Lower leg skin (tissue), 4 donors: ENCODE results near the gene CMIP. TPM values are rescaled to one million over a fixed set of nuclear protein-coding genes. Genes with fewer than 3 reads are reported as not detected.

Source experiments
- DNase-seq, 2 donors: peaks; one replicate each; pipeline ENCODE4 v3.0.0-alpha.2; 2019; ENCODE audit warnings: low spot score in 2 of 2
- H3K4me3 ChIP-seq: fragments of 200-600 bp; sonication (generic); 2 replicates; pipeline ENCODE4 v1.5.1; 2017; ENCODE audit warnings: mild to moderate bottlenecking, low read depth; ENCODE audit not compliant: poor library complexity, severe bottlenecking
- POLR2A ChIP-seq, 2 donors: fragments of 450-650 bp; IDR thresholded peaks; one replicate each; pipeline ENCODE4 v1.6.1; 2016 to 2017; ENCODE audit warnings: antibody characterized with exemption in 2 of 2, mild to moderate bottlenecking in 1 of 2, moderate library complexity in 1 of 2
- WGBS, 2 donors: methylation state at CpG; one replicate each; pipeline ENCODE4 v1.1.5; 2018; 5-methylcytosine and 5-hydroxymethylcytosine counted together
- intact Hi-C: fragments of 100-400 bp; cut with DNase I; formaldehyde crosslinking; loops from one replicate; pipeline ENCODE4 v1.15.0; 2023; ENCODE audit warnings: low total_unique reads
- total RNA-seq, 4 donors: library from RNA; depleted of rRNA; stranded (reverse); fragments of >200 nt; gene quantifications; one replicate each; pipeline ENCODE4 v1.1.0, GENCODE V29; 2016
- TF ChIP-seq, protein P1 (sequence below), 3 donors: fragments of 450-650 bp; IDR thresholded peaks; one replicate each; pipeline ENCODE4 v1.5.1; 2016; ENCODE audit warnings: antibody characterized with exemption in 3 of 3, mild to moderate bottlenecking in 3 of 3, moderate library complexity in 2 of 3

CMIP gene
- total RNA-seq, 4 donors from 2014 or later: 53.7 to 115 (median 77.4) TPM

DNA sequence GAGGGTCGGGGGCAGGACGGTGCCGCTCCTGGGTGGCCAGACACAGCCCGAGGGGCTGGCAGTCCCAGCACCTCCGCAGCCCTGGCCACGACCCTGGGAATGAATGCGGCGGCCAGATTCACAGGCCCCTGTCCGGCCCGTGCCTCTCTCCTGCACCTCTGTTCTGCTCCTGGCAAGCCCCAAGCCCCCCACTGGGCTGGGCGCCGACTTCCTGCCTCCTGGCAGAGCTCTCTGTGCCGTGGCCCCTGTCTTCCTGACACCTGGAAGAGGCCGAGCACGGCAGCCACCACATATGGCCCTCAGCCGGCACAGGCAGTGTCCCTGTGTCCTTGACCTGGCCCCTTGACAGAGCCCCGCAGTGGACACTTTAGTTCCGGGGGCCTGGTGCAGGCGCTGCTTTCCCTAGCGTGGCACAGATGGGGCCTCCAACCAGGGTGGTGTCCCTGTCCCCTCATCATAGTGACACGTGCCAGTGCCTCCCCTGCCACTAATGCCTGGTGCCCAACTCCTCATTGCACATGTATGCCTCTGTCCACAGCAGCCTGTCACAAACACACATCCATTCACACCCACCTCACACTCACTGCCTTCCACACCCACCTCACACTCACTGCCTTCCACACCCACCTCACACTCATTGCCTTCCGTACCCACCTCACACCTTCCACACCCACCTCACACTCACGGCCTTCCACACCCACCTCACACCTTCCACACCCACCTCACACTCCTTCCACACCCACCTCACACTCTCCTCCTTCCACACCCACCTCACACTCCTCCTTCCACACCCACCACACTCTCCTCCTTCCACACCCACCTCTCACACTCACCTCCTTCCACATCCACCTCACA lies 223.9 kb downstream of the CMIP start:
- TF ChIP-seq, protein P1, sequence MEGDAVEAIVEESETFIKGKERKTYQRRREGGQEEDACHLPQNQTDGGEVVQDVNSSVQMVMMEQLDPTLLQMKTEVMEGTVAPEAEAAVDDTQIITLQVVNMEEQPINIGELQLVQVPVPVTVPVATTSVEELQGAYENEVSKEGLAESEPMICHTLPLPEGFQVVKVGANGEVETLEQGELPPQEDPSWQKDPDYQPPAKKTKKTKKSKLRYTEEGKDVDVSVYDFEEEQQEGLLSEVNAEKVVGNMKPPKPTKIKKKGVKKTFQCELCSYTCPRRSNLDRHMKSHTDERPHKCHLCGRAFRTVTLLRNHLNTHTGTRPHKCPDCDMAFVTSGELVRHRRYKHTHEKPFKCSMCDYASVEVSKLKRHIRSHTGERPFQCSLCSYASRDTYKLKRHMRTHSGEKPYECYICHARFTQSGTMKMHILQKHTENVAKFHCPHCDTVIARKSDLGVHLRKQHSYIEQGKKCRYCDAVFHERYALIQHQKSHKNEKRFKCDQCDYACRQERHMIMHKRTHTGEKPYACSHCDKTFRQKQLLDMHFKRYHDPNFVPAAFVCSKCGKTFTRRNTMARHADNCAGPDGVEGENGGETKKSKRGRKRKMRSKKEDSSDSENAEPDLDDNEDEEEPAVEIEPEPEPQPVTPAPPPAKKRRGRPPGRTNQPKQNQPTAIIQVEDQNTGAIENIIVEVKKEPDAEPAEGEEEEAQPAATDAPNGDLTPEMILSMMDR (IDR thresholded peaks at IDR 0.05): no peak
- TF ChIP-seq POLR2A (IDR thresholded peaks at IDR 0.05): no peak
- no peak overlapping the region for H3K4me3 ChIP-seq
- WGBS, 2 donors: 86 to 89% methylated on average over 22 to 23 of the region's 23 CpGs
- intact Hi-C loops: no loop called here
- DNase-seq: no peak

- WGBS, 2 donors: 91 to 94% methylated on average over 23 of the region's 23 CpGs
Measured at GRCh38 chr16:81669473-81670350, 225.1 kb downstream of the CMIP start.

DNA sequence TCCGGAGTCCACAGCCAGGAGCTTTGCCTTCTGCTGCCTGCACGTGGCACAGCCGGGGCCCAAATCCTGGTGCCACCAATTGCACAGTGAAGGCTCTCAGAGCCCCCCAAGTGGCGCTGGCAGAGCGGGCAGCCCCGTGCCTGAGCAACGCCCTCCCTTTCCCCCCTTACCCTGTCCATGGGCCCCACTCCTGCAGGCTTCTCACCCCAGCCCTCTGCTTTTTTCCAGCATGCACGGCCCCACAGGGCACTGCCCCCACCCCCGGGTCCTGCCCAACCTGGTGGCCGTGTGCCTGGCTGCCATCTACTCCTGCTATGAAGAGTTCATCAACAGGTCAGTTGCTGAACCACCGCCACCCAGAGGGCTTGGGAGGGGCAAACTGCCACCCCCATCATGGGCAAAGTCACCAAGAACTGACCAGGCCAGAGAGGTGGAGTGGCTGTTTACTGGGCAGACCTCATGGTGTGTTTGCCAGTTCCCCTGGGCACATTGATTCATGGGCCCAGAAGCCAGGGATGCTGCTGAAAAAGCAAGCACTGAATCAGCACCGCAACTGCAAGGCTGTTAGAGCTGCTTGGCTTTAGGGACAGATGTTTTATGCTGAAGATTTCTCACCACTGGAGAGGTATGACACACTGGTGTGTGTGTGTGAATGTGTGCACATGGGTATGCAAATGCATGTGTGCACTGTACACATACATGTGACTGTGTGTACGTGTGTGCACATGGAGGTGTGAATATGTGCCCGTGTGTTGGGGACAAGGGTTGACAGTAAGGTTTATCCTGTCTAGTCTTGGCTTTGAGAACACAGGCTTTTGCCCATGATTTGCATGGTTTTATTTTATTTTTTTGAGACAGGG lies 227.4 kb downstream of the CMIP start:
- TF ChIP-seq, protein P1 (IDR thresholded peaks at IDR 0.05): no peak
- no peak for TF ChIP-seq POLR2A (IDR thresholded peaks at IDR 0.05)
- intact Hi-C loops: no loop called here

More at GRCh38 chr16:81669473-81670350, 225.1 kb downstream of the CMIP start:
- intact Hi-C loops: no loop called here
- H3K4me3 ChIP-seq: no peak overlapping the region
- DNase-seq: no peak
- TF ChIP-seq, protein P1 (IDR thresholded peaks at IDR 0.05): no peak
- TF ChIP-seq POLR2A (IDR thresholded peaks at IDR 0.05): no peak

GRCh38 chr16:81673432-81673831 lies 228.8 kb downstream of the CMIP start:
- WGBS, 2 donors: 90 to 92% methylated on average over 7 of the region's 7 CpGs
- no peak for TF ChIP-seq POLR2A (IDR thresholded peaks at IDR 0.05)
- TF ChIP-seq, protein P1 (IDR thresholded peaks at IDR 0.05): no peak
- no peak overlapping the region for H3K4me3 ChIP-seq
- intact Hi-C loops: no loop called here
- no peak for DNase-seq

More for the DNA sequence above, 227.4 kb downstream of the CMIP start:
- 93 to 94% methylated on average over 14 of the region's 14 CpGs for WGBS, 2 donors
- DNase-seq: no peak
- no peak overlapping the region for H3K4me3 ChIP-seq

DNA sequence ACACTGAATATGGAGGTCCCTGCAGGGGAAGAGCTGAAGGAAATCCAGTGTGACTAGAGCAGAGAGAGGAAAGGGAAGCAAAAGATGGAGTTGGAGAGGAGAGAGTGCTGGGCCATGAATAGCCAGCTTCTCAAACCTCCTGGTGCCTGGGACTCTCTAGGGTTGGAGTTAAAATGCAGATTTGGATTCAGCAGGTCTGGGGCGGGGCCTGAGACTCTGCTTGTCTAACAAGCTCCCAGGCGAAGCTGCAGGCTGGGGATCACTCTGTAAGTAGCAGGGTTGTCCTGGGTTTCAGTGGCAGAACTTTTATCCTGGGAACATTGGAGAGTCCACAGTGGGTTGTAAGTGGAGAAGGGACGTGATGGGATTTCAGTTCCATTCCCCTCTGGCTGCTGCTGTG lies 231.1 kb downstream of the CMIP start:
- intact Hi-C loops: no loop called here
- WGBS, 2 donors: 79 to 90% methylated on average over 3 of the region's 3 CpGs
- TF ChIP-seq, protein P1 (IDR thresholded peaks at IDR 0.05): no peak
- no peak for TF ChIP-seq POLR2A (IDR thresholded peaks at IDR 0.05)

More for the DNA sequence above, 231.1 kb downstream of the CMIP start:
- H3K4me3 ChIP-seq: no peak overlapping the region
- no peak for DNase-seq
